ENCODE results near the gene FAM180A. TPM values are rescaled to one million over a fixed set of nuclear protein-coding genes. Genes with fewer than 3 reads are reported as not detected.

FAM180A gene
- total RNA-seq, 1 donor from 2014 or later = not detected

DNA sequence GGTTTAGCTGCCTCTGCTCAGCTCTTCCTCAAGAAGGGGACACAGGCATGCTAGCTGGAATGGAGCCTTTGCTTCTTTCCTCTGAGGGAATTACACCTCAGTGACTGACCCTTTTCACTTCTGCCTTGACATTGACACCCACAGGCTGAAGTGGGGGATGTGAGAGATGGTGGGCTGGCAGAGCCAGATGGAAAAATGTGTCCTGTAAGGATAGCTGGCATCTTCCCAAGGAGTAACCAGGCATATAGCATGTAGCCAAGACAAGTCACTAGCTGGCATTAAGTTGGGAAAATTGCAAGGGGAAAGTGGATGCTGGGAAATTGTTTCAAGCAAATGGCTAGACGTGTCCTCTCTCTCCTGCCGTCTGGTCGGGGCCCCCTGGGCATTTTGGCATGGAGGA, 66.4 kb downstream of the FAM180A start:
- TF ChIP-seq, protein P1, sequence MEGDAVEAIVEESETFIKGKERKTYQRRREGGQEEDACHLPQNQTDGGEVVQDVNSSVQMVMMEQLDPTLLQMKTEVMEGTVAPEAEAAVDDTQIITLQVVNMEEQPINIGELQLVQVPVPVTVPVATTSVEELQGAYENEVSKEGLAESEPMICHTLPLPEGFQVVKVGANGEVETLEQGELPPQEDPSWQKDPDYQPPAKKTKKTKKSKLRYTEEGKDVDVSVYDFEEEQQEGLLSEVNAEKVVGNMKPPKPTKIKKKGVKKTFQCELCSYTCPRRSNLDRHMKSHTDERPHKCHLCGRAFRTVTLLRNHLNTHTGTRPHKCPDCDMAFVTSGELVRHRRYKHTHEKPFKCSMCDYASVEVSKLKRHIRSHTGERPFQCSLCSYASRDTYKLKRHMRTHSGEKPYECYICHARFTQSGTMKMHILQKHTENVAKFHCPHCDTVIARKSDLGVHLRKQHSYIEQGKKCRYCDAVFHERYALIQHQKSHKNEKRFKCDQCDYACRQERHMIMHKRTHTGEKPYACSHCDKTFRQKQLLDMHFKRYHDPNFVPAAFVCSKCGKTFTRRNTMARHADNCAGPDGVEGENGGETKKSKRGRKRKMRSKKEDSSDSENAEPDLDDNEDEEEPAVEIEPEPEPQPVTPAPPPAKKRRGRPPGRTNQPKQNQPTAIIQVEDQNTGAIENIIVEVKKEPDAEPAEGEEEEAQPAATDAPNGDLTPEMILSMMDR (conservative IDR thresholded peaks at IDR 0.05; ENCODE audit: low read depth, low read length) = no peak
- H3K4me3 ChIP-seq (ENCODE audit: low read depth, low read length) = no peak overlapping the region
- DNase-seq (ENCODE audit: low read depth) = no peak

DNA sequence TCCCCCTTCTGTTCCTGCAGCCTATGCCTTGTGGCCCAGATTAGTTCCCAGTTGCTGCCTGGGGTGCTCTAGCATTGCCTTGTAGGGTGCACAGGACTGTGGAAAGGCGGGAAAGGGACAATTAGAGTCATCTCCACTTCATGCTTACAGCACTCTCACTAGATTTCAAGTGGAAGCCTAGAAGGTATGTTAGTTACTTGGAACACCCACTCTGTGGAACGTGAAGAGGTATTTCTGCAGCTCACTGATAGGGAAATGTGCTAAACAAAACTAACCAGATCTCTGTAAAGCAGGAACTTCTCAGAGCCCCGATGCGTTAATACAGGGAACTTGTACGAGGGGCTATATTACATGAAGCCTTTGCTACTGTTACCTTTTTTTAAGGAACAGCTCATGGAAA, 66.9 kb downstream of the FAM180A start:
- TF ChIP-seq, protein P1 (conservative IDR thresholded peaks at IDR 0.05; ENCODE audit: low read depth, low read length) = no peak
- H3K4me3 ChIP-seq (ENCODE audit: low read depth, low read length) = no peak overlapping the region
- DNase-seq (ENCODE audit: low read depth) = no peak

Other genes starting within 250 kb of the FAM180A start
- 9.4 and 10.4 TPM in 2 replicates for gene CNOT4, start 238.7 kb downstream of the FAM180A start, total RNA-seq
- 89.9 and 91.6 TPM in 2 replicates for gene NUP205, start 190.9 kb downstream of the FAM180A start, total RNA-seq
- gene STMP1, start 86.3 kb downstream of the FAM180A start, total RNA-seq = 17.1 and 17.6 TPM in 2 replicates
- not detected in 2 replicates for gene SLC13A4, start 20.6 kb downstream of the FAM180A start, total RNA-seq
- 120 and 124 TPM in 2 replicates for gene MTPN, start 228.5 kb upstream of the FAM180A start, total RNA-seq